Mesothelial cell of epicardium (in vitro differentiated cells): ENCODE measurements around the gene CC2D1B. TPM values are rescaled to one million over a fixed set of nuclear protein-coding genes. Genes with fewer than 3 reads are reported as not detected.
A peak's percentile ranks its signal among the peaks of the same experiment; 100 is the strongest.

Source experiments
- DNase-seq, 2 experiments: peaks; one replicate each; pipeline ENCODE4 v3.0.0; 2021; ENCODE audit warnings: low spot score in 2 of 2; ENCODE audit not compliant: unreplicated experiment in 2 of 2
- H3K27ac Mint-ChIP-seq: 2 replicates; pipeline ENCODE4 v1.8.0; 2021; ENCODE audit warnings: mixed read lengths
- H3K27me3 Mint-ChIP-seq: 2 replicates; pipeline ENCODE4 v1.8.0; 2021; ENCODE audit warnings: low read depth, mixed read lengths
- H3K36me3 Mint-ChIP-seq: 2 replicates; pipeline ENCODE4 v1.8.0; 2021; ENCODE audit warnings: mixed read lengths
- H3K4me1 Mint-ChIP-seq: 2 replicates; pipeline ENCODE4 v1.8.0; 2021; ENCODE audit warnings: mixed read lengths
- H3K4me3 Mint-ChIP-seq: 2 replicates; pipeline ENCODE4 v1.8.0; 2021; ENCODE audit warnings: mild to moderate bottlenecking, moderate library complexity, mixed read lengths
- H3K9me3 Mint-ChIP-seq: 2 replicates; pipeline ENCODE4 v1.8.0; 2021; ENCODE audit warnings: mixed read lengths
- CTCF ChIP-seq: fragments of 200-600 bp; sonication (generic); IDR thresholded peaks from one replicate; pipeline ENCODE4 v1.5.0; 2021; ENCODE audit warnings: antibody characterized with exemption; ENCODE audit not compliant: unreplicated experiment
- total RNA-seq: library from RNA; stranded (reverse); gene quantifications from 3 replicates; pipeline ENCODE4 v1.2.1, GENCODE V29; 2021

CC2D1B gene
- total RNA-seq, 1 donor from 2014 or later = 33.4 TPM

- DNase-seq = no peak
- H3K36me3 Mint-ChIP-seq = peaks cover 49% of the 10 kb centered on the region
- H3K4me1 Mint-ChIP-seq = no peaks in the 10 kb centered on the region
- no peaks in the 10 kb centered on the region for H3K27me3 Mint-ChIP-seq
- H3K27ac Mint-ChIP-seq = no peak overlapping the region
- H3K9me3 Mint-ChIP-seq = no peaks in the 10 kb centered on the region
- H3K4me3 Mint-ChIP-seq = no peak overlapping the region
- TF ChIP-seq CTCF = no peak
Observed at GRCh38 chr1:52356818-52357355, 9.1 kb downstream of the CC2D1B start.

GRCh38 chr1:52355847-52356505 lies 10.0 kb downstream of the CC2D1B start:
- no peaks in the 10 kb centered on the region for H3K27me3 Mint-ChIP-seq
- peaks cover under 1% of the 10 kb centered on the region for H3K4me1 Mint-ChIP-seq
- no peak overlapping the region for H3K4me3 Mint-ChIP-seq
- no peak for TF ChIP-seq CTCF
- peaks cover 43% of the 10 kb centered on the region for H3K36me3 Mint-ChIP-seq
- no peak for DNase-seq
- H3K27ac Mint-ChIP-seq = no peak overlapping the region
- no peaks in the 10 kb centered on the region for H3K9me3 Mint-ChIP-seq

- Mint-ChIP-seq H3K36me3 (peaks cover 43% of the 10 kb centered on the region), H3K27ac (no peak overlapping the region), H3K27me3 (no peaks in the 10 kb centered on the region), H3K9me3 (no peaks in the 10 kb centered on the region), H3K4me1 (peaks cover 2% of the 10 kb centered on the region), H3K4me3 (no peak overlapping the region)
- TF ChIP-seq CTCF = no peak
- no peak for DNase-seq
Observed at GRCh38 chr1:52355436-52355835, 10.6 kb downstream of the CC2D1B start.

GRCh38 chr1:52352690-52353089 lies 13.3 kb downstream of the CC2D1B start:
- peak overlapping the region; percentile 75 for H3K27ac Mint-ChIP-seq
- H3K4me3 Mint-ChIP-seq = no peak overlapping the region
- no peak for DNase-seq
- H3K4me1 Mint-ChIP-seq = peaks cover 3% of the 10 kb centered on the region
- no peaks in the 10 kb centered on the region for H3K9me3 Mint-ChIP-seq
- no peaks in the 10 kb centered on the region for H3K27me3 Mint-ChIP-seq
- peaks cover 38% of the 10 kb centered on the region for H3K36me3 Mint-ChIP-seq
- no peak for TF ChIP-seq CTCF

GRCh38 chr1:52348704-52349300 lies 17.2 kb downstream of the CC2D1B start:
- Mint-ChIP-seq H3K27ac (peak overlapping the region; percentile 71), H3K4me3 (no peak overlapping the region), H3K9me3 (no peaks in the 10 kb centered on the region), H3K27me3 (no peaks in the 10 kb centered on the region), H3K36me3 (peaks cover 35% of the 10 kb centered on the region), H3K4me1 (peaks cover 3% of the 10 kb centered on the region)
- TF ChIP-seq CTCF = no peak
- no peak for DNase-seq
